Epithelial cell of prostate (primary cell): ENCODE measurements around the gene KCNG1.

ENCODE experiments used
- DNase-seq: peaks from one replicate; pipeline ENCODE4 v3.0.0-alpha.2; 2011; ENCODE audit warnings: low read depth, low spot score
- H3K27ac ChIP-seq: fragments of 450-650 bp; 2 replicates; pipeline ENCODE4 v1.5.1; 2017; ENCODE audit warnings: mild to moderate bottlenecking

The KCNG1 gene

GRCh38 chr20:51014797-51015722 lies 7.8 kb downstream of the KCNG1 start:
- no peak overlapping the region for H3K27ac ChIP-seq
- DNase-seq: no peak

- H3K27ac ChIP-seq: no peak overlapping the region
- DNase-seq: no peak
Observed at GRCh38 chr20:51013577-51014330, 9.2 kb downstream of the KCNG1 start.

GRCh38 chr20:51012357-51012756 lies 10.6 kb downstream of the KCNG1 start:
- DNase-seq: no peak
- H3K27ac ChIP-seq: no peak overlapping the region

GRCh38 chr20:51011479-51011878 lies 11.4 kb downstream of the KCNG1 start:
- no peak for DNase-seq
- H3K27ac ChIP-seq: no peak overlapping the region

GRCh38 chr20:51010932-51011331 lies 12.0 kb downstream of the KCNG1 start:
- DNase-seq: no peak
- no peak overlapping the region for H3K27ac ChIP-seq

GRCh38 chr20:51010043-51010365 lies 12.9 kb downstream of the KCNG1 start:
- no peak for DNase-seq
- no peak overlapping the region for H3K27ac ChIP-seq

GRCh38 chr20:51009303-51010042 lies 13.4 kb downstream of the KCNG1 start:
- no peak for DNase-seq
- no peak overlapping the region for H3K27ac ChIP-seq

- no peak overlapping the region for H3K27ac ChIP-seq
- DNase-seq: no peak
Observed at GRCh38 chr20:51008718-51009117, 14.2 kb downstream of the KCNG1 start.

- no peak for DNase-seq
- H3K27ac ChIP-seq: no peak overlapping the region
Observed at GRCh38 chr20:51005214-51005613, 17.7 kb downstream of the KCNG1 start.

- no peak for DNase-seq
- no peak overlapping the region for H3K27ac ChIP-seq
Observed at GRCh38 chr20:51004781-51005180, 18.1 kb downstream of the KCNG1 start.

GRCh38 chr20:51004305-51004727 lies 18.6 kb downstream of the KCNG1 start:
- DNase-seq: no peak
- H3K27ac ChIP-seq: no peak overlapping the region

GRCh38 chr20:51003753-51004152 lies 19.2 kb downstream of the KCNG1 start:
- DNase-seq: no peak
- no peak overlapping the region for H3K27ac ChIP-seq

- no peak overlapping the region for H3K27ac ChIP-seq
- no peak for DNase-seq
Observed at GRCh38 chr20:51002633-51003032, 20.3 kb downstream of the KCNG1 start.

- H3K27ac ChIP-seq: no peak overlapping the region
- no peak for DNase-seq
Observed at GRCh38 chr20:51001430-51002265, 21.3 kb downstream of the KCNG1 start.

GRCh38 chr20:50999355-50999754 lies 23.6 kb downstream of the KCNG1 start:
- no peak for DNase-seq
- no peak overlapping the region for H3K27ac ChIP-seq

- DNase-seq: no peak
- no peak overlapping the region for H3K27ac ChIP-seq
Observed at GRCh38 chr20:50996901-50997865, 25.7 kb downstream of the KCNG1 start.

GRCh38 chr20:50995506-50995905 lies 27.4 kb downstream of the KCNG1 start:
- no peak for DNase-seq
- H3K27ac ChIP-seq: no peak overlapping the region

GRCh38 chr20:50993876-50994275 lies 29.0 kb downstream of the KCNG1 start:
- H3K27ac ChIP-seq: no peak overlapping the region
- DNase-seq: no peak
